Mucosa of gallbladder (tissue), 1 donor: ENCODE data around the gene FGFR3. TPM values are rescaled to one million over a fixed set of nuclear protein-coding genes. Genes with fewer than 3 reads are reported as not detected.

Experiments
- DNase-seq: peaks from one replicate; pipeline ENCODE4 v3.0.0-alpha.2; 2020; ENCODE audit warnings: low spot score
- total RNA-seq: library from RNA; stranded (reverse); gene quantifications from one replicate; pipeline ENCODE4 v1.2.1, GENCODE V29; 2021
- donor health status: DM: no; HTN: no; CAD: no.

FGFR3 gene
- total RNA-seq, result 104 TPM

GRCh38 chr4:1792832-1793495 is at the start of gene FGFR3:
Gene FGFR3, plus strand, starts transcription at chr4:1793293. Its CDS starts 642 bp downstream, at chr4:1793935.
- no peak for DNase-seq

GRCh38 chr4:1743551-1743950 is 49.5 kb upstream of the FGFR3 start:
- DNase-seq, result no peak

GRCh38 chr4:1743975-1744374 is 49.1 kb upstream of the FGFR3 start:
- DNase-seq, result no peak

DNA sequence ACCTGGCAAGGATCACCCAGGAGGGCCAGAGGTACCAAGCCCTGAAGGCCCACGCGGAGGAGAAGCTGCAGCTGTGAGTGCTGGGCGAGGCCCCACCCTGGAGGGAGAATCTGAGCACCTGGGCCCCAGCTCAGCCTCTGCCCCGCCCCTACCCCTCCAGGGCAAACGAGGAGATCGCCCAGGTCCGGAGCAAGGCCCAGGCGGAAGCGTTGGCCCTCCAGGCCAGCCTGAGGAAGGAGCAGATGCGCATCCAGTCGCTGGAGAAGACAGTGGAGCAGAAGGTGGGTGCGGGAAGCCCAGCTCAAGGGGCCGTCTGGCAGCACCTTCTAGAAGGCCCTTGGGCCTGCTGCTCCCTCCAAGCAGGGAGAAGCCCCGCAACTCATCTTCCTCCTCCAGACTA is 48.5 kb upstream of the FGFR3 start:
- no peak for DNase-seq

DNA sequence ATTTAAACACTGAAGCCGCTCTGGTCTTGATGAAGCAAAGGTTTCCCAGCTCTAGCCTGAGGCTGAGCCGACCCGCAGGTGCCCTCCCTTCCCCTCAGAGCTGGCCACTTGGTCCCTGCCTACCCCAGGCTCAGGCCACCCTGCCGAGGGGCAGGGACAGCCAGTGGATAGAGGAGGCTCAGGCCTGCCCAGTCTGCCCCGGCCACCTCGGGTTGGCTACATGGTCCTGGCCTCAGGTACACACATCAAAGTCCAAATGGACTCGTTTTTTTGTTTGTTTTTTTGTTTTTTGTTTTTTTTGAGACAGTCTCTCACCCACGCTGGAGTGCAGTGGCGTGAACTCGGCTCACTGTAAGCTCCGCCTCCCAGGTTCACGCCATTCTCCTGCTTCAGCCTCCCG is 47.9 kb upstream of the FGFR3 start:
- no peak for DNase-seq

GRCh38 chr4:1745697-1746096 is 47.4 kb upstream of the FGFR3 start:
- no peak for DNase-seq

- DNase-seq, result peak; percentile 52
Observed at GRCh38 chr4:1746265-1746691, 46.8 kb upstream of the FGFR3 start.

GRCh38 chr4:1746919-1747602 is 46.0 kb upstream of the FGFR3 start:
- DNase-seq, result no peak

- no peak for DNase-seq
Observed at GRCh38 chr4:1747603-1747967, 45.5 kb upstream of the FGFR3 start.

- DNase-seq, result peak; percentile 61
Observed at GRCh38 chr4:1748465-1748995, 44.6 kb upstream of the FGFR3 start.

GRCh38 chr4:1749370-1749769 is 43.7 kb upstream of the FGFR3 start:
- DNase-seq, result no peak

GRCh38 chr4:1749826-1750225 is 43.3 kb upstream of the FGFR3 start:
- DNase-seq, result no peak

DNA sequence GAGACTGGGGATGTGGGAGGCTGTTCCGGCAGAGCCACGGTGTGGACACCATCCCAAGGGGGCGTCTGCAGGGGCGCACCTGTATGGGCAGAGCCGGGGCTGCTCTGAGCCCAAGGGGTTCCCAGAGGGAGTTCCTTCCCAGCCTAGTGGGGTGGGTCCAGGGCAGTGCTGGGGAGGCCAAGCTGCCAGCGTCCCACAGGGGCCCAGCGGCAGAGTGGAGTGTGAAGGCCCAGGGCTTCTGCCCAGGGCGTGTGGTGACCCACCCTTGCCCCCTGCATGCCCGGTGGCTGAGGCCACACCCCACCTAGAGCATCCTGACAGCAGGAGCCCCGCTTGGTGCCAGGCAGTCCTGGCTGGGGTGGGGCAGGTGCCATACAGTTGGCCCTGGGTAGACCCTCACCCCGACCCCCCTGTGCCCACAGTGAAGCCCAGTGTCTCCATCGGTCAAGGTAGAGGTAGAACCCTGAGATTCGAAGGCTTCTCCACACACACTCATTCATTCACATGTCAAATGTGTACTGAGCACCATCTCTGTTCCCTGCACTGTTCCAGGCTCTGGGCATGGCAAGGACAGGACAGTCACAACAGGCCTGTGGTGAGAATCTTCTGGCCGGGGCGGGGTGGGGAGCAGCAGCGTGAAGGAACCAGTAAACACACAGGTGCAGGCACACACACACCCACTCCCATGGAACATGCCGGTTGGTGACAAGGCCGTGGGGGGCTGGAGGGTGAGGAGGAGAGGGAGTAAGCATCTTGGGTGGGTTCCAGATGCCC is 42.5 kb upstream of the FGFR3 start:
- no peak for DNase-seq

DNA sequence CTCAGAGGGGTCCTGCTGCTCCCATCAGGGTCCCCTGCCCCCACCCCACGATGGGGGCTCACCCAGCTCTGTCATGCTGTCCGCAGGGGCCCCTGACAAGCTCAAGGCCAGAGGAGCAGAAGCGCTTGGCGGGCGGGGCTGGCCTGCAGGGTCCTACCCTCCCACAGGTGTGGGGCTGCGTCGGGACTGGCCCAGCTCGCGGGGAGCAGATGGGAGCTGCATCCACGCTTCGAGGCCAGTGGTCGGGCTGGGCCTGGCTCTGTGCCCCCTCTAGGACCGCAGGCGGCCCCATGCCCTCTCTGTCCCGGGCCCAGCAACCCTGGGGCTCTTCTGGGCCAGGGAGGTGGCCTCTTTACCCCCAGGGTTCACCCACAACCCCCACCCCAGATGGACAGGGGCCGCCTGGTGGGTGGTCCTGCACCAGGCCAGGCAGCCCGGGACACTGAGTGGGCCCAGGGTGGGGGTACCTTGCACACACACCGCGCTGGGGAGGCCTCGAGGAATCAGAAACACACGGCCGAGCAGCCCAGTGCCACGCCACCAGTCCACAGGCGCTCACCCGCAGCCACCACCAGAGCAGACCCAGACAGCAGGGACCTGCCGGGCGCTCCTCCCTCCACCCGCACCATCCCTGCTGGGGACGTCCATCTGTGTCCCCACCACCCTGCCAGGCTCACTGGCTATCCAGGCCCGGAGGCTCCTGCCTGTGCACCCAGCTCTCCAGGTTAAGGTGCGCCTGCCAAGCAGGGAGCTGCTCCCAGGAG is 41.8 kb upstream of the FGFR3 start:
- no peak for DNase-seq

GRCh38 chr4:1751919-1752283 is 41.2 kb upstream of the FGFR3 start:
- no peak for DNase-seq

DNA sequence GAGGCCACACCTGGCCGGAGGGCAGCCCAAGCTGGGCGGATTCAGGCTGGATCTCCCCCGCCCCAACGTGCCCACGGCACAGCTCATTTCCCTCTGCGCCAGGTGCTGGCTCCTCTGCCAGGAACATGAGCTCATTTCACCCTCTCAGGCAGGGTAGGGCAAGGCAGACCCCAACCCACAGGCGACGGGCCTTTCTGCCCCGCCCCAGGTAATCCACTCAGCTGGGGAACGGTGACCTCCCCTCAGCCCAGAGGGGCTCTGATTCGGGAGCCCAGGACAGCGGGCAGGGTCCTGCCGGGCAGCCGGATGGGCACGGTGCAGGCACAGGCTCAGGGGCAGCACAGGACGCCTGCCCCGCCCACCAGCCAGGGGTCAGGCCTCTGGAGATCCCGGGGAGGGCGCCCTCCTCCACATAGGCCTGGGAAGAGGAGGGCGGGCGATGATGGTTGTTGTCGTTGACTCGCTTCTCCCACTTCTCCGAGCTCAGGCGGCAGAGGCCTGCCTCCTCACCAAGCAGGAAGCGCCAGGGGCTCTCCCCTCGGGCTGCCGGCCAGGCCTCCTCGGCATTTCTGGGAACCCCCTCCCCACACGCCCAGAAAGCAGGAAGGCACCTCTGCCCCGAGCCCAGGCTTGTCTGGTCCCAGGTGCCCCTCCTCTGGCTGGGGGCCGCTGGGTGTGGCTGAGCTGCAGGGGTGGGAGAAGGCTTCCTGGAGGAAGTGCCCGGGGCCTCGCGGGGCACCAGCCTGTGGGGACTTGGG is 40.6 kb upstream of the FGFR3 start:
- no peak for DNase-seq

GRCh38 chr4:1753294-1753696 is 39.8 kb upstream of the FGFR3 start:
- DNase-seq, result no peak

GRCh38 chr4:1753697-1754311 is 39.3 kb upstream of the FGFR3 start:
- DNase-seq, result no peak

- DNase-seq, result no peak
Observed at GRCh38 chr4:1754336-1754735, 38.8 kb upstream of the FGFR3 start.

DNA sequence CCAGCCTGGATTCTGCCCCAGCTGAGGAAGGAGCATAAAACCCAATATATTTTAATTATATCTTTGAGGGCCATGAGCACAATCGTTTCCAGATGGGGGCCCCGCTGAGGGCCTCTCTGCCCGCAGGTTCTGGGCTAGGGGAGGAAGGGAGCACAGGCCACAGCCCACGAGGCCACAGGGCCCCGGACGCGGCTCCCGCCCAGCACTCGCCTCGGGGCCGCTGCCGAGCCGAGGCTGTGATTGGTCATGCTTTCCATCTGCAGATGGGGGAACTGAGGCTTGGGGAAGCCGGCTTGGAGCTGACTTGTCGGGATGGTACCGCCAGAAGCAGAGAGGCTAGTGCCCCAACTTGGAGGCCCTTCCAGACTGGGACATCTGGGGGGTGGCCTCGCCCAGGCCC is 37.8 kb upstream of the FGFR3 start:
- DNase-seq, result no peak

DNA sequence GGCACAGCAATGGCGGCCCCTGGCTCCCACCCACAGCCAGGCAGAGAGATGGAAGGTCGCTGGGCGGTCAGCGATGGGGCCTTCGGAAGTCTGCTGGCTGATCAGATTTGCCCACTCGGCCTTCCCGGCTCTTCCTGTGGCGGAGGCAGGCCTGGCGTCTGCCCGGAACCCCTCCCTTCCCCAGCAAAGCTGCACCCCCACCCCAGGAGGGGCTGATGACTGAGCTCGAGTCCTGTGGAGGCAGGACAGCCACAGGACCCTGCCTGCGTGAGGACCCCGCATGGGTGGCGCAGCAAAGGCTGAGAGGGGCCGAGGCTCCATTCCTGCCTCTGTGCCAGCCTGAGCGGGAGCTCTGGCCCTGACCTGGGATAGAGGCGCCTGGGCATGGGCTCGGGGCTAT is 37.0 kb upstream of the FGFR3 start:
- DNase-seq, result no peak
